Skeletal muscle satellite cell (primary cell): ENCODE data around the gene ZBTB8OS.
"Not testable (repeated sequence)": the region's sequence is repeated elsewhere in the genome, so short reads cannot be mapped to it uniquely, and the experiment has no call there.

Experiments
- H3K27me3 ChIP-seq: 2 replicates; pipeline ENCODE4 v1.7.0; 2013; ENCODE audit warnings: low read length; ENCODE audit not compliant: control insufficient read depth, insufficient read depth
- H3K36me3 ChIP-seq: 2 replicates; pipeline ENCODE4 v1.7.0; 2013; ENCODE audit warnings: mild to moderate bottlenecking, control low read depth, low read length; ENCODE audit not compliant: insufficient read depth
- H3K4me1 ChIP-seq: 2 replicates; pipeline ENCODE4 v1.7.0; 2013; ENCODE audit warnings: low read length; ENCODE audit not compliant: control insufficient read depth, insufficient read depth
- H3K4me2 ChIP-seq: 2 replicates; pipeline ENCODE4 v1.7.0; 2013; ENCODE audit warnings: mild to moderate bottlenecking, low read length
- H3K4me3 ChIP-seq: 2 replicates; pipeline ENCODE4 v1.7.0; 2013; ENCODE audit warnings: low read length
- H3K9ac ChIP-seq: 2 replicates; pipeline ENCODE4 v1.7.0; 2013; ENCODE audit warnings: mild to moderate bottlenecking, low read depth, low read length, moderate library complexity
- H3K9me3 ChIP-seq: replicated peaks from 2 replicates; pipeline ENCODE4 v1.7.0; 2013; ENCODE audit warnings: mild to moderate bottlenecking, control low read depth, low read length

ZBTB8OS gene

GRCh38 chr1:32680642-32681041, 30.3 kb upstream of the ZBTB8OS start:
- Histone ChIP-seq H3K27me3 (no peaks in the 10 kb centered on the region), H3K4me2 (no peak overlapping the region), H3K4me3 (no peak overlapping the region), H3K9ac (no peak overlapping the region), H3K4me1 (peaks cover 17% of the 10 kb centered on the region), H3K36me3 (peaks cover 79% of the 10 kb centered on the region), H3K9me3 (no peaks in the 10 kb centered on the region)

DNA sequence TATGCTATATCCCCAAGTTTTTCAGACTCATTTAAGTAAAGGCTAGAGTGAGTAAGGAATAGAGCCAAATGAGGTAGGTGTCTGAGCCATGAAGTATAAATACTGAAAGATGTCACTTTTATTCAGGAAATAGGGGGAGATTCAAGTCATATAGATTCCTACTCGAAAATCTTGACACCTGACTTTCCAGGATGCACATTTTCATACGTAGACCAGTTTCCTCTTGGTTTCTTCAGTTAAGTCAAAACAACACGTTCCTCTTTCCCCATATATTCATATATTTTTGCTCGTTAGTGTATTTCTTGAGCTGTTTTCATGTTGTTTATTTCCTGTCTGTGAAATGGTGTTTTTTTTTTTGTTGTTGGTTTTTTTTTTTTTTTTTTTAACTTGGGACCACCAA, 29.6 kb upstream of the ZBTB8OS start:
- not testable (repeated sequence) for H3K27me3 ChIP-seq, H3K4me2 ChIP-seq, H3K9me3 ChIP-seq, H3K9ac ChIP-seq, H3K4me3 ChIP-seq
- H3K36me3 ChIP-seq: peaks cover 75% of the 10 kb centered on the region
- H3K4me1 ChIP-seq: peaks cover 17% of the 10 kb centered on the region

DNA sequence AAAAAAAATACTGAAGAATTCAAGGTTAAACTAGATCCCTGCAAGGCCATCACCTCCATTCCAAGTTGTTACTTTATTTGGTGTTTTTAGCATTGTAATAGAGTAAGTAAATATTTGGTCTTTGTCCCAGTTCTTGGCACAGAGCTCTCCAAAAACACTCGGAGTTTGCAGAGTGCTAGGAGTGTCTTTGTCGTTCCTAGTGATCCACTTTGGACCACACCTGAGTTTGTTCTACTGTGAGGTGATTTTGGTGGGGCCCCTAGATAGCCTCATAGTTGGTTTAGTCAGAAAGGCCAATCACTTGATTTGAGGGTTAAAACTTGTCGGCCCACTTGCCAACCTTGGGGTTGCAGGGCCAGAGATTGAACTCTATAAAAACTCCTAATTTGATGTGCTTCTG, 26.6 kb upstream of the ZBTB8OS start:
- Histone ChIP-seq H3K4me3 (no peak overlapping the region), H3K9ac (no peak overlapping the region), H3K4me2 (no peak overlapping the region), H3K36me3 (peaks cover 75% of the 10 kb centered on the region), H3K27me3 (no peaks in the 10 kb centered on the region), H3K4me1 (no peaks in the 10 kb centered on the region), H3K9me3 (no peaks in the 10 kb centered on the region)

GRCh38 chr1:32668716-32669115, 18.4 kb upstream of the ZBTB8OS start:
- peaks cover 75% of the 10 kb centered on the region for H3K36me3 ChIP-seq
- not testable (repeated sequence) for H3K4me2 ChIP-seq

DNA sequence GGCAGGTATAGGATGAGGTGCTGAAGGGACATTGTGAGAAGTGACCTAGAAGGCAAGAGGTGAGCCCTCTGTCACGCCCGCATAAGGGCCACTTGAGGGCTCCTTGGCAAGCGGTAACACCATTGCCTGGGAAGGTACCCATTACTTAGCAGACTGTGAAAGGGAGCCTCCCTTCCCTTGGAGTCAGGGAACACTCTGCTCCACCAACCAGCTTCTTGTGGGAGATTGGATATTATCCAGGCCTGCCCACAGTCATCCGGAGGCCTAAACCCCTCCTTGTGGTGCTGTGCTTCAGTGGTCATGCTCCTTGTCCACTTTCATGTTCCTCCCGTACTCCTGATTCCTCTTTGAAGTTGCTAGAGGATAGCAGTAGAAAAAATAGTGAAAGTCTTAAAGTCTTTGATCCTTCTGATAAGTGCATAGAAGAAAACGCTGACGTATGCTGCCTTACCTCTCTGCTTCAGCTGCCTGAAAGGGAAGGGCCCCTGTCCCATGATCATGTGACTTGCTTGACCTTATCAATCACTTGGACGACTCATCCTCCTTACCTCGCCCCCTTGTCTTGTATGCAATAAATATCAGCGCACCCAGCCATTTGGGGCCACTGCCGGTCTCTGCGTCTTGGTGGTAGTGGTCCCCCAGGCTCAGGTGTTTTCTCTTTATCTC, 16.7 kb upstream of the ZBTB8OS start:
- H3K4me3 ChIP-seq: no peak overlapping the region
- no peaks in the 10 kb centered on the region for H3K27me3 ChIP-seq
- no peak overlapping the region for H3K4me2 ChIP-seq
- peaks cover 65% of the 10 kb centered on the region for H3K36me3 ChIP-seq
- H3K9me3 ChIP-seq: no peaks in the 10 kb centered on the region
- no peaks in the 10 kb centered on the region for H3K4me1 ChIP-seq
- H3K9ac ChIP-seq: no peak overlapping the region

More at GRCh38 chr1:32668716-32669115, 18.4 kb upstream of the ZBTB8OS start:
- H3K4me3 ChIP-seq, H3K9ac ChIP-seq, H3K27me3 ChIP-seq, H3K9me3 ChIP-seq, H3K4me1 ChIP-seq: not testable (repeated sequence)

GRCh38 chr1:32665915-32666314, 15.6 kb upstream of the ZBTB8OS start:
- Histone ChIP-seq H3K9me3 (no peaks in the 10 kb centered on the region), H3K9ac (no peak overlapping the region), H3K27me3 (no peaks in the 10 kb centered on the region), H3K4me3 (no peak overlapping the region), H3K36me3 (peaks cover 66% of the 10 kb centered on the region), H3K4me1 (no peaks in the 10 kb centered on the region), H3K4me2 (no peak overlapping the region)

DNA sequence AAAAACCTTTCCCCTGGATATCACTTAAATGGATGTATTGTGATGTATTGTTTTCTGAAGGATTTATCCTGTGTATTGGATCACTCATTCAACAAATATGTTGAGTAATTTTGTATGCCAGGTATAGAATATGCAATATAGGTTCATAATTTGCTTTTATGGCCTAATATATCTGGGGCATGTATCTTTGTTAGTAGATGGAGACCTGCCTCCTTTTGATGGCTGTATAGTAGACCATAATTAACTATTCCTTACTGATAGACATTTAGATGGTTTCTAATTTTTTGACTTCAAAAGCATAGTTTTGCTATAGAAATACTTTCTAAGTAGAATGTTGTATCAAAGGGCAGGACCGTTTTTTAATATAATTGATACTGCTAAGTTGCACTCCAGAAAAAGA, 9.2 kb upstream of the ZBTB8OS start:
- no peak overlapping the region for H3K4me2 ChIP-seq

GRCh38 chr1:32652244-32652962, 2.1 kb upstream of the ZBTB8OS start:
- H3K4me1 ChIP-seq: peaks cover 34% of the 10 kb centered on the region
- peak overlapping the region; percentile 97 for H3K9ac ChIP-seq
- H3K4me2 ChIP-seq: peak overlapping the region; percentile 92
- H3K4me3 ChIP-seq: peak overlapping the region; percentile 93
- no peaks in the 10 kb centered on the region for H3K27me3 ChIP-seq
- H3K36me3 ChIP-seq: peaks cover 37% of the 10 kb centered on the region
- no peaks in the 10 kb centered on the region for H3K9me3 ChIP-seq

More for the DNA sequence above, 9.2 kb upstream of the ZBTB8OS start:
- Histone ChIP-seq H3K4me3 (no peak overlapping the region), H3K27me3 (no peaks in the 10 kb centered on the region), H3K36me3 (peaks cover 62% of the 10 kb centered on the region), H3K9ac (no peak overlapping the region), H3K4me1 (no peaks in the 10 kb centered on the region), H3K9me3 (no peaks in the 10 kb centered on the region)

DNA sequence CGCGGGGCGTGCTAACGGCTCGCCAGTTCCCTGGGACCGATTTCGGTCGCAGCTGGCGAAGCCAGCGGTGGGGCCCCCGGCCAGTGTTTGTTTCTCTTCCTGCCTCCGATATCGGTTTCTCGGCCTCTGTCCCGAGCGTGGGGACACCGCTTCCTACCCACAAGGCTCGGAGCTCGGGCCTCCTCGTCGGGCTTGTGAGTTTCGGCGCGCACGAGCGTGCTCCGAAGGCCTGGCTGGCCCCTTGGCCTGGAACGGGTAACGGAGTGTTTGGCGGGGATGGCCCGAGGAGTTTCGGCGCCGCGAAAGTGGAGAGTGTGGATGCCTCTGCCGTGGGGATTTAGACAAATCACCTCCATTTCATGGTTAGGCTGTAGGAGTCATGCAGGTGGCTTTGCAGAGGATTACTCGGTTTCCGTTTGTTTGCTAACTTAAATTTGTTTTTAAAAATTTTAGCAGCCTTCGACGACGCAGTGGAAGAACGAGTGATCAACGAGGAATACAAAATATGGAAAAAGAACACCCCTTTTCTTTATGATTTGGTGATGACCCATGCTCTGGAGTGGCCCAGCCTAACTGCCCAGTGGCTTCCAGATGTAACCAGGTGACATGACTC, 1.2 kb upstream of the ZBTB8OS start:
- H3K4me3 ChIP-seq: peak overlapping the region; percentile 93
- H3K4me1 ChIP-seq: peaks cover 34% of the 10 kb centered on the region
- no peaks in the 10 kb centered on the region for H3K27me3 ChIP-seq
- peak overlapping the region; percentile 92 for H3K4me2 ChIP-seq
- H3K9ac ChIP-seq: peak overlapping the region; percentile 97
- no peaks in the 10 kb centered on the region for H3K9me3 ChIP-seq
- H3K36me3 ChIP-seq: peaks cover 28% of the 10 kb centered on the region

DNA sequence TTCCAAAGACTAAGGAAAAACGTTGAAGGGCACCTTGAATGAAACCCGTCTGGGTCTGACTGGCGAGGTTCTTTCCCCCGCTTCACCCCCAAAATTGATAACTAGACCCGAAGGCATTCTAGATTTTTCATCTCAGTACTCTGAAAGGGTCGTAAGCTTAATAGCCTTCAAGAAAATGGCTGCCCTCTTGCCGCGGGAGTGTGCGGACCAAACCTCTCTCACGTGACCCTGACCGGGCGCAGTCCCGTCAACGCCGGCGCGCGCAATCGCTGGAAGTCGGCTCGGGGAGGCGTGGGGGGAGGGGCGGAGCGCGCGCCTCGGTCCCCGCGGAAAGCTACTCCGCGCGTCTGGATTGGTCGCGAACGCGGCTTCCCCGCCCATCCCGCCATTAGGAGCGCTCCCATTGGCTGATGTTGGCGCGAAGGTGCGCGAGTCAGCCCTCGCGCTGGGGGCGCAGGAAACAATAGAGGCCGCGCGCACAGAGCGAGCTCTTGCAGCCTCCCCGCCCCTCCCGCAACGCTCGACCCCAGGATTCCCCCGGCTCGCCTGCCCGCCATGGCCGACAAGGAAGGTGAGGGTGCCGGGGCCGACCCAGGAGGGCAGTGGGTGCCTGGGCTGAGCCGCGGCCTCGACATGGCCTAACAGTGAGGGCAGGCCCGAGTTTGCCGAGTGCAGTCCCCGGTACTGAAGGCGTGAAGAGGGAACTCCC, 556 bp upstream of the ZBTB8OS start, which contains the start of gene RBBP4:
TSS of gene RBBP4 (plus strand) at position 457 of the 709 bp plus-strand sequence. CDS start at position 556, 99 bp downstream.
- peaks cover 34% of the 10 kb centered on the region for H3K4me1 ChIP-seq
- no peaks in the 10 kb centered on the region for H3K27me3 ChIP-seq
- peak within 1 kb of the TSS; percentile 93 for H3K4me3 ChIP-seq

More for the DNA sequence above, 556 bp upstream of the ZBTB8OS start, which contains the start of gene RBBP4:
- Histone ChIP-seq H3K9me3 (no peaks in the 10 kb centered on the region), H3K36me3 (peaks cover 25% of the 10 kb centered on the region), H3K9ac (peak within 1 kb of the TSS; percentile 97), H3K4me2 (peak within 1 kb of the TSS; percentile 97)
